Fibroblast of lung (primary cell): ENCODE results near the gene SLC26A1. TPM values are rescaled to one million over a fixed set of nuclear protein-coding genes. Genes with fewer than 3 reads are reported as not detected.

Source experiments
- DNase-seq, 2 donors: peaks; one replicate each; pipeline versions ENCODE4 v3.0.0 to v3.0.0-alpha.2; 2010; ENCODE audit warnings: low read depth in 2 of 2
- H2AFZ ChIP-seq: 2 replicates; pipeline ENCODE4 v1.5.1; 2012; ENCODE audit warnings: low read length, control low read depth, inconsistent platforms
- H3K27ac ChIP-seq: 2 replicates; pipeline ENCODE4 v1.5.1; 2011; ENCODE audit warnings: low read length, control low read depth; ENCODE audit not compliant: insufficient read depth
- H3K27me3 ChIP-seq: 2 replicates; pipeline ENCODE4 v1.5.1; 2011; ENCODE audit warnings: mild to moderate bottlenecking, low read length; ENCODE audit not compliant: control insufficient read depth, insufficient read depth
- H3K36me3 ChIP-seq: 2 replicates; pipeline ENCODE4 v1.5.1; 2011; ENCODE audit warnings: low read length; ENCODE audit not compliant: control insufficient read depth, insufficient read depth
- H3K4me1 ChIP-seq: 2 replicates; pipeline ENCODE4 v1.5.1; 2011; ENCODE audit warnings: low read length; ENCODE audit not compliant: control insufficient read depth, insufficient read depth; ENCODE audit errors: extremely low read depth
- H3K4me2 ChIP-seq: 2 replicates; pipeline ENCODE4 v1.5.1; 2011; ENCODE audit warnings: low read length, control low read depth; ENCODE audit not compliant: insufficient read depth; ENCODE audit errors: extremely low read depth
- H3K4me3 ChIP-seq, 4 experiments: fragments of 200-600 bp in 1 of 4; sonication (generic) in 1 of 4; replicated peaks in 1 of 4; 2 replicates each; pipeline ENCODE4 v1.5.1; 2011 to 2016; ENCODE audit warnings: low read length in 4 of 4, low read depth in 3 of 4, mild to moderate bottlenecking in 3 of 4, control low read depth in 2 of 4, inconsistent platforms in 1 of 4, mixed read lengths in 1 of 4; ENCODE audit not compliant: insufficient read depth in 1 of 4; ENCODE audit errors: control extremely low read depth in 1 of 4
- H3K79me2 ChIP-seq: 2 replicates; pipeline ENCODE4 v1.5.1; 2012; ENCODE audit warnings: mild to moderate bottlenecking, low read length, inconsistent platforms; ENCODE audit not compliant: control insufficient read depth, insufficient read depth
- H3K9ac ChIP-seq: 2 replicates; pipeline ENCODE4 v1.5.1; 2011; ENCODE audit warnings: mild to moderate bottlenecking, low read length, control low read depth; ENCODE audit not compliant: insufficient read depth
- H3K9me3 ChIP-seq: 2 replicates; pipeline ENCODE4 v1.5.1; 2012; ENCODE audit warnings: low read depth, low read length; ENCODE audit not compliant: control insufficient read depth, insufficient read depth
- H4K20me1 ChIP-seq: 2 replicates; pipeline ENCODE4 v1.5.1; 2011; ENCODE audit warnings: low read length; ENCODE audit not compliant: control insufficient read depth, insufficient read depth; ENCODE audit errors: extremely low read depth
- CTCF ChIP-seq, 2 donors: IDR thresholded peaks in 1 of 2; conservative IDR thresholded peaks in 1 of 2; 1 replicate in 1 of 2; 2 replicates in 1 of 2; pipeline ENCODE4 v1.5.1; 2011 to 2012; ENCODE audit warnings: low read length in 2 of 2, control low read depth in 1 of 2, inconsistent platforms in 1 of 2, low read depth in 1 of 2, mild to moderate bottlenecking in 1 of 2
- EZH2 ChIP-seq: IDR thresholded peaks from 2 replicates; pipeline ENCODE4 v1.5.1; 2012; ENCODE audit warnings: low read length, control low read depth, mild to moderate bottlenecking; ENCODE audit errors: missing control alignments
- polyA plus RNA-seq, 2 donors: library from polyadenylated mRNA; depleted of rRNA in 1 of 2; stranded (reverse) in 1 of 2; unstranded in 1 of 2; fragments of >200 nt; gene quantifications; 2 replicates each; pipeline ENCODE4 v1.2.1, GENCODE V29; 2011 to 2012; ENCODE audit warnings: missing spikeins in 1 of 2
- total RNA-seq: library from RNA; depleted of rRNA; stranded (reverse); fragments of >200 nt; gene quantifications from 2 replicates; pipeline ENCODE4 v1.2.1, GENCODE V29; 2014

Gene SLC26A1
- total and polyA plus RNA-seq, 2 donors (not counting 1 experiment from before 2014, with no cell fraction given) = 0.05 to 0.33 TPM

GRCh38 chr4:948101-948935 is 44.9 kb downstream of the SLC26A1 start:
- Histone ChIP-seq H3K27me3 (no peaks in the 10 kb centered on the region), H3K4me2 (no peak overlapping the region), H3K9ac (no peak overlapping the region), H3K27ac (no peak overlapping the region), H2AFZ (no peak overlapping the region), H3K4me3 (no peak overlapping the region), H3K9me3 (no peaks in the 10 kb centered on the region), H4K20me1 (no peaks in the 10 kb centered on the region), H3K4me1 (no peaks in the 10 kb centered on the region), H3K36me3 (no peaks in the 10 kb centered on the region), H3K79me2 (no peaks in the 10 kb centered on the region)
- DNase-seq = no peak
- TF ChIP-seq EZH2 (no peak), CTCF (conservative IDR thresholded peaks at IDR 0.05 in 1 of 2, IDR thresholded peaks at IDR 0.05 in 1 of 2; ENCODE audit: low read depth in 1 of 2, low read length in 2 of 2) (no peak)

GRCh38 chr4:947491-947971 is 45.7 kb downstream of the SLC26A1 start:
- DNase-seq = no peak

More at GRCh38 chr4:947491-947971, 45.7 kb downstream of the SLC26A1 start:
- H3K4me3 ChIP-seq = no peak overlapping the region
- H3K27me3 ChIP-seq = no peaks in the 10 kb centered on the region
- H3K9me3 ChIP-seq = no peaks in the 10 kb centered on the region
- no peaks in the 10 kb centered on the region for H3K36me3 ChIP-seq
- TF ChIP-seq CTCF (conservative IDR thresholded peaks at IDR 0.05 in 1 of 2, IDR thresholded peaks at IDR 0.05 in 1 of 2; ENCODE audit: low read depth in 1 of 2, low read length in 2 of 2) = no peak
- no peak for TF ChIP-seq EZH2
- no peaks in the 10 kb centered on the region for H3K79me2 ChIP-seq
- H3K4me2 ChIP-seq = no peak overlapping the region
- no peaks in the 10 kb centered on the region for H3K4me1 ChIP-seq
- H4K20me1 ChIP-seq = no peaks in the 10 kb centered on the region
- no peak overlapping the region for H2AFZ ChIP-seq
- H3K9ac ChIP-seq = no peak overlapping the region
- H3K27ac ChIP-seq = no peak overlapping the region
